Purkinje cell (primary cell): ENCODE data around the gene CKAP2L. TPM values are rescaled to one million over a fixed set of nuclear protein-coding genes. Genes with fewer than 3 reads are reported as not detected.

Source experiments
- polyA plus RNA-seq: library from polyadenylated mRNA; unstranded; fragments of >200 nt; fragmentation: Nextera tagmentation; gene quantifications from 2 replicates; pipeline ENCODE4 v1.2.1, GENCODE V29; 2014

Gene CKAP2L, protein sequence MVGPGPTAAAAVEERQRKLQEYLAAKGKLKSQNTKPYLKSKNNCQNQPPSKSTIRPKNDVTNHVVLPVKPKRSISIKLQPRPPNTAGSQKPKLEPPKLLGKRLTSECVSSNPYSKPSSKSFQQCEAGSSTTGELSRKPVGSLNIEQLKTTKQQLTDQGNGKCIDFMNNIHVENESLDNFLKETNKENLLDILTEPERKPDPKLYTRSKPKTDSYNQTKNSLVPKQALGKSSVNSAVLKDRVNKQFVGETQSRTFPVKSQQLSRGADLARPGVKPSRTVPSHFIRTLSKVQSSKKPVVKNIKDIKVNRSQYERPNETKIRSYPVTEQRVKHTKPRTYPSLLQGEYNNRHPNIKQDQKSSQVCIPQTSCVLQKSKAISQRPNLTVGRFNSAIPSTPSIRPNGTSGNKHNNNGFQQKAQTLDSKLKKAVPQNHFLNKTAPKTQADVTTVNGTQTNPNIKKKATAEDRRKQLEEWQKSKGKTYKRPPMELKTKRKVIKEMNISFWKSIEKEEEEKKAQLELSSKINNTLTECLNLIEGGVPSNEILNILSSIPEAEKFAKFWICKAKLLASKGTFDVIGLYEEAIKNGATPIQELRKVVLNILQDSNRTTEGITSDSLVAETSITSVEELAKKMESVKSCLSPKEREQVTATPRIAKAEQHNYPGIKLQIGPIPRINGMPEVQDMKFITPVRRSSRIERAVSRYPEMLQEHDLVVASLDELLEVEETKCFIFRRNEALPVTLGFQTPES
- polyA plus RNA-seq: 3.7 TPM in 1 of 2 replicates, not detected in the other

DNA sequence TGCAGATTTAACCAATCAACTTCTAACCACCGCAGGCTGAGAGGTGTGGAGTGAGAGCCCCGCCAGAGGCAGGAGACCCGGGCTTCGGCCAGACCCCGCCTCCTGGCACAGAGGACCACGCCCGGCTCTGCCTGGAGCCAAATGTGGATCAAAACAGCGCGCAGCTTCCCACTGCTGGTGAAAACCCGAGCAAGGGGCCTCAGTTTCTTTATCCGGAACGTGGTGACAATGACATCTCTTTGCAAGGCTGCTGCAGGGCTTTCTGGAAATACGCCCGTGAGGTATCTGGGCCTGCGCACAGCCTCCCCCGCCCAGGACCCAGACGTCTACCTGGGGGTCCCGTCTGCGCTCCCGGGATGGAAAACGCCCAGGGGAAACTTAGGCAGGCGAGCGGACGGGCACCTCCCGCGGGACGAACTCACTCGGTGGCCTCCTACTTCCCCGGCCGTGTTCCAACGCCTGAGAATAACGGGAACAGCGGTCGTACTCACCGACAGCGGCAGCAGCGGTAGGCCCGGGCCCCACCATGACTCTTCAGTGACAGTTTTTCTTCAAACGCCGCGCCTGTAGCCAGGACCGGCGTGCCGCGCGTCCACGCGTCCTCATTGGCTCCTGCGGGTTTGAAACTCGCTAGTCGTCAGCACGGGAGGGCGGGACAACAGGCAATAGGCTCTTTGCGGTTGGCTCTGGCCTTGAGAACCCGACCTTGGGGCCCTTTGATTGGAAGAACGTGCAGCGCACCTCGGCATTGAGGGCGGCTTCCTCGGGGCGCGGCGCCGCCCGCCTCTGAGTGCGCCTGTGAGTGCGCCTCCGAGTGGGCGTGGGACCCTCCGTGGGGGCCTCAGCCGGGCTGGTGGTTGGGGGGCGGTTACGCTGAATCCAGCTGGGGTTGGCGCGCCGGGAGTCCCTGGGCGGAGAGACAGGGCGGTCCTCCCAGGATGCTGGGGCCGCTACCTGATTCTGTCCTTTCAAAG lies at the start of gene CKAP2L:
TSS of gene CKAP2L (minus strand) at position 539 of the 974 bp plus-strand sequence. CDS start at position 528, 11 bp downstream.

DNA sequence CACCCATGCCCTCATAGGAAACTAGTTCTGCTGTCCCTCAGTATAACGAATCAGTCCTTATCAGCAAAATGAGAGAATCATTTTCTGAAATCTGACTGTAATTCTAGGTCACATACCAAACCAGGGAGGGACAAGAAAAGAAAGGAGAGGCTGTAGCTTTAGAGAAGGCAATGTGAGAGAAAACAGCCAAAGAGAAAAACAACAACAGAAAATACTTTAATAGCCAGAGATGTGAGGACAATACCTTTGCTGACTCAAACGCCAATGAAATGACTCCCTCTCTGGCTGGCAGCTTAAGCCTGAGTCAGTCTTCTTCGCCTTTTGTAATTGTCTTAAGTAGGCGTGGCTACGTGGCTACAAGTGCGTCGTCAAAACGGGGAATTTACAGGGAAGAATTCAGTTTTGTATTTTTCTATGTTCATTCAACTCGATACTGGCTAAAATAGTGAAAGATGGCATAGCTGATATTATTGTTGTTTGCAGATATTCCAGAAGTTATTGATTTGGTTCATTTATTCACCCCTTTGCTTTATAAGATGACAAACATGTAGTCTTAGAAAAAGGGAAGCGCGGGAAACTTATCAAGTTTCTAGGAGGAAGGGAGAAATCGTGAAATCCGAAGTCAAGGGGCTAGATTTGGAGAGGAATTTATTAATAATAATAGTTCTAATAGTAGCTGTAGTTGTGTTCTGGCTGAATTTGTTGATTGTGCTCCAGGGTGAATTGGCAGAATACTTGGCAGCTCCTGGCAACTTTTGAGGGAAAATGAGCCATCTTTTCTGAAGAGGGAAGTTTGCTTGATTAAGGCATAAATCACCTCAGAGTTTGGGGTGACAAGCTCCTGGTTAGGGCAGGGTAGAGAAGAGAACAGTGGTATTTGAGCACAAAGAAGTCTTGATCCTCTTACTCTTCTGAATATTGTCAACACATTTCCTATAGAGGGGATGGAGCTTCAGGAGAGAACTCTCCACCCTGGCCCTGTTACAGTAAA lies 20.1 kb upstream of the CKAP2L start, which contains the start of gene IL1A:
TSS of gene IL1A (minus strand) at position 295 of the 991 bp plus-strand sequence. CDS start 723 bp downstream, outside the sequence.

DNA sequence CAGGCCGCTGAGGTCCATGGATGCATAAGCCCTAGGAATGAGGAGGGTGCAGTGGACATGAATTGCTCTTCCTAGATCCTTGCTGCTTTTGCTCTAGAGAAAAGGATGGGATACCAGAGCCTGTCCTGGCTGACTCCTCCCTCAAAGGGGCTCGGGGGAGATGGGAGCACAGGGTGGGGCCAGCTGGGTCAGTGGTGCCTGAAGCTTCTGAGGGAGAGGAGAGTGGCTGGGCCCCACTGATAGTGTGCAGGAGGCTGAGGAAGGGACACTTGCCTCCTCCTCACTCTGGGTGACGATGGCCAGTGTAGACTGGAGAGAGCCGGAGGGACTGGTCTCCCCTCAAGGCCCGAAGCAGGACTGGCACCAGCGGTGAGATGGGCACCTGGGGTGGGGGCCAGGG lies 43.6 kb downstream of the CKAP2L start, which contains the start of gene NT5DC4:
TSS of gene NT5DC4 (plus strand) at position 236 of the 400 bp plus-strand sequence. CDS start at position 296, 60 bp downstream.

Other genes with a start within 250 kb of the CKAP2L start
- gene POLR1B, start 222.1 kb downstream of the CKAP2L start, polyA plus RNA-seq: 4.4 and 12.1 TPM in 2 replicates
- 72.5 and 84.2 TPM in 2 replicates for gene CHCHD5, start 180.0 kb downstream of the CKAP2L start, polyA plus RNA-seq
- gene SLC20A1, start 118.7 kb downstream of the CKAP2L start, polyA plus RNA-seq: 732 and 829 TPM in 2 replicates
- gene NT5DC4, start 43.6 kb downstream of the CKAP2L start, polyA plus RNA-seq: 0.18 TPM in 1 of 2 replicates, not detected in the other
- not detected in 2 replicates for gene IL1A, start 19.9 kb upstream of the CKAP2L start, polyA plus RNA-seq
- gene IL1B, start 72.2 kb upstream of the CKAP2L start, polyA plus RNA-seq: not detected in 2 replicates
- gene IL37, start 146.6 kb upstream of the CKAP2L start, polyA plus RNA-seq: not detected in 2 replicates
- gene IL36G, start 213.4 kb upstream of the CKAP2L start, polyA plus RNA-seq: not detected in 2 replicates
- not detected in 2 replicates for gene IL36A, start 240.8 kb upstream of the CKAP2L start, polyA plus RNA-seq